K562 (cell line): ENCODE results near the gene VASH2. TPM values are rescaled to one million over a fixed set of nuclear protein-coding genes. Genes with fewer than 3 reads are reported as not detected.

ENCODE experiments used
- ATAC-seq: fragments of 200-7000 bp; cut with Tn5 transposase; 3 replicates; pipeline ENCODE4 v1.9.1; 2020; ENCODE audit warnings: moderate library complexity
- BruUV-seq: library from RNA; stranded (reverse); fragments of 400-500 nt; replicated peaks from 2 replicates; lab custom pipeline; 2021; lab: Mats Ljungman, UMichigan
- CTCF ChIA-PET: fragments of 300-600 bp; formaldehyde crosslinking; extraction: SDS; loops from one replicate; lab custom pipeline; 2021; ENCODE audit warnings: low intra/inter-chr PET ratio; lab: Yijun Ruan, JAX
- POLR2A ChIA-PET: fragments of 300-600, 350-650 bp; sonication (Branson Sonifier 250); formaldehyde crosslinking; extraction: SDS; loops from one replicate; lab custom pipeline; 2021; ENCODE audit warnings: antibody characterized with exemption, inconsistent platforms; lab: Yijun Ruan, JAX
- DNase-seq, 4 experiments: peaks; one replicate each; pipeline versions ENCODE4 v3.0.0 to v3.0.0-alpha.2; 2011 to 2018; ENCODE audit warnings: low spot score in 3 of 4, mixed read lengths in 3 of 4; ENCODE audit errors: extremely low read depth in 1 of 4
- FAIRE-seq: peaks from 2 replicates; lab custom pipeline; 2011; peaks lifted over from hg19 to GRCh38; lab: Jason Lieb, UNC
- H2AFZ ChIP-seq: 2 replicates; pipeline ENCODE4 v1.6.0; 2011; ENCODE audit warnings: low read depth, low read length, control low read depth, inconsistent platforms
- H3K27ac ChIP-seq: fragments of 200-600 bp; 3 replicates; pipeline ENCODE4 v1.8.0; 2011; ENCODE audit warnings: low read depth, mild to moderate bottlenecking, control low read depth, inconsistent platforms, low read length, moderate library complexity, mixed read lengths; ENCODE audit errors: extremely low read depth
- H3K27me3 ChIP-seq, 2 experiments: fragments of 300-600 bp in 1 of 2; 2 replicates in 1 of 2; 3 replicates in 1 of 2; pipeline versions ENCODE4 v1.6.0 to v1.8.0; 2011; ENCODE audit warnings: inconsistent platforms in 2 of 2, low read length in 2 of 2, mild to moderate bottlenecking in 1 of 2, mixed read lengths in 1 of 2, moderate library complexity in 1 of 2; ENCODE audit not compliant: control insufficient read depth in 2 of 2, insufficient read depth in 2 of 2
- H3K36me3 ChIP-seq: fragments of 300-600 bp; 3 replicates; pipeline ENCODE4 v1.8.0; 2011; ENCODE audit warnings: mild to moderate bottlenecking, low read length, inconsistent platforms; ENCODE audit not compliant: control insufficient read depth, insufficient read depth
- H3K4me1 ChIP-seq, 2 experiments: fragments of 200-600 bp in 1 of 2; replicated peaks in 1 of 2; 2 replicates in 1 of 2; 3 replicates in 1 of 2; pipeline versions ENCODE4 v1.5.1 to v1.8.0; 2011; ENCODE audit warnings: inconsistent platforms in 2 of 2, low read length in 2 of 2, mild to moderate bottlenecking in 1 of 2, mixed read lengths in 1 of 2, moderate library complexity in 1 of 2; ENCODE audit not compliant: control insufficient read depth in 2 of 2, insufficient read depth in 2 of 2
- H3K4me2 ChIP-seq: 2 replicates; pipeline ENCODE4 v1.6.1; 2011; ENCODE audit warnings: low read length, control low read depth, inconsistent platforms, mixed read lengths; ENCODE audit not compliant: insufficient read depth
- H3K4me3 ChIP-seq: fragments of 200-600 bp; sonication (generic), shearing (Covaris generic); 2 replicates; pipeline ENCODE4 v1.5.1; 2016; ENCODE audit warnings: control low read depth, inconsistent platforms
- H3K79me2 ChIP-seq: fragments of 200-600 bp; 3 replicates; pipeline ENCODE4 v1.8.0; 2011; ENCODE audit warnings: low read length, inconsistent platforms; ENCODE audit not compliant: control insufficient read depth, insufficient read depth
- H3K9ac ChIP-seq, 2 experiments: 2 replicates each; pipeline versions ENCODE4 v1.6.0 to v1.6.1; 2011; ENCODE audit warnings: low read depth in 2 of 2, low read length in 2 of 2, control low read depth in 1 of 2, inconsistent platforms in 1 of 2, mild to moderate bottlenecking in 1 of 2, mixed read lengths in 1 of 2; ENCODE audit not compliant: insufficient read depth in 1 of 2
- H3K9me1 ChIP-seq: one replicate; pipeline ENCODE4 v1.6.0; 2011; ENCODE audit warnings: inconsistent platforms, mild to moderate bottlenecking, low read length, moderate library complexity; ENCODE audit not compliant: control insufficient read depth, insufficient read depth
- H3K9me3 ChIP-seq: replicated peaks from 2 replicates; pipeline ENCODE4 v1.5.1; 2011; ENCODE audit warnings: low read depth, low read length, inconsistent platforms; ENCODE audit not compliant: control insufficient read depth, insufficient read depth
- H4K20me1 ChIP-seq: replicated peaks from 2 replicates; pipeline ENCODE4 v1.6.1; 2011; ENCODE audit warnings: low read length, inconsistent platforms, mixed read lengths; ENCODE audit not compliant: control insufficient read depth, insufficient read depth
- ARID2 ChIP-seq: fragments of 450-650 bp; IDR thresholded peaks from 2 replicates; pipeline ENCODE4 v1.6.1; 2017; ENCODE audit warnings: antibody characterized with exemption, mild to moderate bottlenecking
- ASH1L ChIP-seq: fragments of 450-650 bp; IDR thresholded peaks from 2 replicates; pipeline ENCODE4 v1.6.1; 2018; ENCODE audit warnings: borderline replicate concordance, mild to moderate bottlenecking, low read depth; ENCODE audit not compliant: partially characterized antibody
- CEBPG ChIP-seq, 3 experiments: fragments of 200-800 bp in 1 of 3; sonication (Bioruptor generic) in 1 of 3; sonication (generic) in 1 of 3; formaldehyde crosslinking in 1 of 3; IDR thresholded peaks in 2 of 3; conservative IDR thresholded peaks in 1 of 3; 2 replicates each; pipeline versions ENCODE4 v1.6.1 to v1.8.0; 2016 to 2022; ENCODE audit warnings: missing compliant biosample characterization in 2 of 3, missing genetic modification characterization in 2 of 3, mild to moderate bottlenecking in 1 of 3, missing genetic modification reagents in 1 of 3
- CSDE1 ChIP-seq, 2 experiments: fragments of 450-650 bp; IDR thresholded peaks; 2 replicates each; pipeline ENCODE4 v1.6.1; 2016; ENCODE audit warnings: mild to moderate bottlenecking in 1 of 2
- DIDO1 ChIP-seq: fragments of 450-650 bp; IDR thresholded peaks from 2 replicates; pipeline ENCODE4 v1.6.1; 2016; ENCODE audit warnings: low read depth, missing biosample characterization, missing genetic modification characterization
- KLF13 ChIP-seq: fragments of 450-650 bp; IDR thresholded peaks from 2 replicates; pipeline ENCODE4 v1.6.1; 2016; ENCODE audit warnings: missing genetic modification characterization, low read depth, mild to moderate bottlenecking, missing compliant biosample characterization, moderate library complexity, borderline replicate concordance
- NEUROD1 ChIP-seq: fragments of 150-350 bp; IDR thresholded peaks from 2 replicates; pipeline ENCODE4 v1.6.1; 2014; ENCODE audit warnings: borderline replicate concordance, low read length, low read depth; ENCODE audit not compliant: partially characterized antibody
- PRMT5 ChIP-seq: sonication (generic); formaldehyde crosslinking; IDR thresholded peaks from 2 replicates; pipeline ENCODE4 v1.5.0; 2020; ENCODE audit warnings: missing genetic modification reagents
- RFX5 ChIP-seq: IDR thresholded peaks from 2 replicates; pipeline ENCODE4 v1.6.1; 2011; ENCODE audit warnings: low read depth, mild to moderate bottlenecking, improper control_type of control experiment, low read length
- SMARCA5 ChIP-seq: fragments of 450-650 bp; IDR thresholded peaks from 2 replicates; pipeline ENCODE4 v1.6.1; 2016
- TAF1 ChIP-seq: IDR thresholded peaks from 2 replicates; pipeline ENCODE4 v1.6.1; 2011; ENCODE audit warnings: mild to moderate bottlenecking, low read length, moderate library complexity; ENCODE audit not compliant: insufficient read depth, control insufficient read depth, severe bottlenecking; ENCODE audit errors: extremely low read depth
- TGIF2 ChIP-seq: sonication (generic); formaldehyde crosslinking; IDR thresholded peaks from 2 replicates; pipeline ENCODE4 v1.8.1; 2022; ENCODE audit warnings: mild to moderate bottlenecking, missing genetic modification reagents, moderate library complexity
- ZNF561 ChIP-seq: fragments of 450-650 bp; formaldehyde crosslinking; conservative IDR thresholded peaks from 2 replicates; pipeline ENCODE4 v1.4.0; 2020; ENCODE audit warnings: mild to moderate bottlenecking, moderate library complexity
- WGBS: fragments of 100-300 bp; shearing (Covaris generic); methylation state at CpG from one replicate; pipeline ENCODE4 v1.1.6; 2016; ENCODE audit warnings: low coverage, mixed read lengths; ENCODE audit not compliant: insufficient coverage; ENCODE audit errors: missing lambda C conversion rate; 5-methylcytosine and 5-hydroxymethylcytosine counted together
- in situ Hi-C: fragments of 300-500 bp; cut with MboI; formaldehyde crosslinking; loops from 4 replicates; pipeline ENCODE4 v1.15.0; 2018; ENCODE audit warnings: inconsistent platforms, mixed read lengths
- intact Hi-C: fragments of 100-400 bp; cut with micrococcal nuclease; formaldehyde crosslinking; loops from 2 replicates; pipeline ENCODE4 v1.14.2; 2022
- polyA plus RNA-seq, 8 experiments: library from polyadenylated mRNA; depleted of rRNA in 4 of 8; stranded (reverse) in 5 of 8; unstranded in 3 of 8; fragments of >200 nt; fragmentation: Nextera tagmentation in 2 of 8; fragmentation: Illumina TruSeq in 1 of 8; extraction: Ambion mirVana in 2 of 8; extraction: Trizol in 1 of 8; gene quantifications; 2 replicates each; pipeline versions ENCODE4 v1.2.1 to v1.2.3, GENCODE V29; 2011 to 2014; ENCODE audit warnings: inconsistent platforms in 1 of 8, missing spikeins in 1 of 8
- total RNA-seq, 7 experiments: library from RNA; depleted of rRNA in 6 of 7; stranded (reverse); fragments of >200 nt in 6 of 7; fragmentation: Illumina TruSeq in 2 of 7; extraction: Trizol in 2 of 7; gene quantifications; 2 replicates each; pipeline versions ENCODE4 v1.2.1 to v1.2.3, GENCODE V29; 2011 to 2021; ENCODE audit warnings: low replicate concordance in 1 of 7
- TF ChIP-seq, protein P1 (sequence below): sonication (generic); formaldehyde crosslinking; IDR thresholded peaks from 2 replicates; pipeline ENCODE4 v1.8.0; 2022; ENCODE audit warnings: missing genetic modification reagents, mild to moderate bottlenecking, borderline replicate concordance
- TF ChIP-seq, protein P2 (sequence below): IDR thresholded peaks from 2 replicates; pipeline ENCODE4 v1.6.1; 2011; ENCODE audit not compliant: insufficient read length; ENCODE audit errors: extremely low read depth
- TF ChIP-seq, protein P3 (sequence below): fragments of 250-450 bp; sonication (Bioruptor Pico); IDR thresholded peaks from 2 replicates; pipeline ENCODE4 v1.8.0; 2021; ENCODE audit warnings: borderline replicate concordance, mild to moderate bottlenecking, moderate library complexity; ENCODE audit not compliant: poor library complexity, severe bottlenecking
- TF ChIP-seq, protein P4 (sequence below): fragments of 450-650 bp; IDR thresholded peaks from 2 replicates; pipeline ENCODE4 v1.6.1; 2016; ENCODE audit warnings: mild to moderate bottlenecking

VASH2 gene
- total and polyA plus RNA-seq, 9 of the 15 experiments (the other 6 are each of a cell fraction or from before 2014, with no cell fraction given), result 0.04 to 0.40 (median 0.10) TPM; not detected in 1

DNA sequence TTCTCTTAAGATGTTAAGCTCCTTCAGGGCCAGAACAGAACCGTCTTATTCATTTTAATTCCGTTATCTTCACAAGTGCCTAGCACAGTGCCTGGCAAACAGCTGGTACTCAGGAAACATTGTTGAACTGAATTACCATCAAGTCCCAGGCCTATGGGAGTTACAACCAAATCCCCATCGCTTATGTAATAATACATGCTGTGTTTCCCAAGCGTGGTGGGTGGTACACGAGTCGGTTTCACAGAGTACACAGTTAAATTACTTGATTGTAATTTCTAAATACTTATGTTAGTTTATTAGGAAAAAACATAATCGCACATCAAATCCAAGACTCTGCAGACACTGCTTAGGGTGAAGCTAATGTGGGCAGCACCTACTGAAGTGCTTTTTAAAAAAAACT, 64.3 kb downstream of the VASH2 start:
- no peaks in the 10 kb centered on the region for H4K20me1 ChIP-seq
- peak overlapping the region; percentile 72 for H3K4me3 ChIP-seq
- peak overlapping the region; percentile 92 for H3K4me2 ChIP-seq
- H3K9ac ChIP-seq, result peak overlapping the region in 1 of 2 experiments; percentile 81; a peak in 2 of 4 replicates
- peak overlapping the region; percentile 99 for H2AFZ ChIP-seq
- no peaks in the 10 kb centered on the region for H3K9me1 ChIP-seq
- intact Hi-C loops, result loop anchor here (1.0 kb wide), 1 partner anchor 56 kb away; no protein-coding TSS in a partner anchor
- H3K36me3 ChIP-seq, result peaks cover 30% of the 10 kb centered on the region; the same call in 2 of the 3 replicates
- DNase-seq (peak in 1 of 4 experiments; percentile 38), FAIRE-seq (no peak), ATAC-seq (0 out of 3 replicates have a peak, but pooled peaks have one; percentile 0)
- H3K27ac ChIP-seq, result peak overlapping the region; percentile 65
- H3K79me2 ChIP-seq, result peaks cover 45% of the 10 kb centered on the region
- CTCF ChIA-PET, result no interaction called here
- BruUV-seq, result no TSS peak
- POLR2A ChIA-PET, result interaction anchor here (0.8 to 1.9 kb wide), 3 partner anchors 10 to 60 kb away, joined by 3 to 6 read pairs (median 3); no protein-coding TSS in a partner anchor
- WGBS, result 4% methylated on average over 7 of the region's 7 CpGs
- no peaks in the 10 kb centered on the region for H3K27me3 ChIP-seq
- peaks cover 15 to 22% of the 10 kb centered on the region in 2 experiments for H3K4me1 ChIP-seq
- no peaks in the 10 kb centered on the region for H3K9me3 ChIP-seq
- in situ Hi-C loops, result no loop called here
- TF ChIP-seq DIDO1 (no peak), RFX5 (no peak), ASH1L (no peak), TAF1 (peak; percentile 9), ZNF561 (no peak), CEBPG (CRISPR knock-in tag; IDR thresholded peaks at IDR 0.05) (no peak), CEBPG (tag; conservative IDR thresholded peaks at IDR 0.05 in 1 of 2, IDR thresholded peaks at IDR 0.05 in 1 of 2) (no peak), CSDE1 (IDR thresholded peaks at IDR 0.05) (0 out of 4 replicates have a peak, but pooled peaks of 1 of the 2 experiments have one; percentile 12), PRMT5 (CRISPR knock-in tag) (no peak), ARID2 (no peak), KLF13 (tag) (no peak), TGIF2 (CRISPR knock-in tag) (no peak), SMARCA5 (peak; percentile 34; the same call in 1 of the 2 replicates), NEUROD1 (no peak)
- TF ChIP-seq, protein P1, sequence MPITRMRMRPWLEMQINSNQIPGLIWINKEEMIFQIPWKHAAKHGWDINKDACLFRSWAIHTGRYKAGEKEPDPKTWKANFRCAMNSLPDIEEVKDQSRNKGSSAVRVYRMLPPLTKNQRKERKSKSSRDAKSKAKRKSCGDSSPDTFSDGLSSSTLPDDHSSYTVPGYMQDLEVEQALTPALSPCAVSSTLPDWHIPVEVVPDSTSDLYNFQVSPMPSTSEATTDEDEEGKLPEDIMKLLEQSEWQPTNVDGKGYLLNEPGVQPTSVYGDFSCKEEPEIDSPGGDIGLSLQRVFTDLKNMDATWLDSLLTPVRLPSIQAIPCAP (CRISPR knock-in tag), result no peak
- TF ChIP-seq, protein P2, sequence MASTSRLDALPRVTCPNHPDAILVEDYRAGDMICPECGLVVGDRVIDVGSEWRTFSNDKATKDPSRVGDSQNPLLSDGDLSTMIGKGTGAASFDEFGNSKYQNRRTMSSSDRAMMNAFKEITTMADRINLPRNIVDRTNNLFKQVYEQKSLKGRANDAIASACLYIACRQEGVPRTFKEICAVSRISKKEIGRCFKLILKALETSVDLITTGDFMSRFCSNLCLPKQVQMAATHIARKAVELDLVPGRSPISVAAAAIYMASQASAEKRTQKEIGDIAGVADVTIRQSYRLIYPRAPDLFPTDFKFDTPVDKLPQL, result no peak
- TF ChIP-seq, protein P3, sequence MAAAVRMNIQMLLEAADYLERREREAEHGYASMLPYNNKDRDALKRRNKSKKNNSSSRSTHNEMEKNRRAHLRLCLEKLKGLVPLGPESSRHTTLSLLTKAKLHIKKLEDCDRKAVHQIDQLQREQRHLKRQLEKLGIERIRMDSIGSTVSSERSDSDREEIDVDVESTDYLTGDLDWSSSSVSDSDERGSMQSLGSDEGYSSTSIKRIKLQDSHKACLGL, result no peak
- TF ChIP-seq, protein P4, sequence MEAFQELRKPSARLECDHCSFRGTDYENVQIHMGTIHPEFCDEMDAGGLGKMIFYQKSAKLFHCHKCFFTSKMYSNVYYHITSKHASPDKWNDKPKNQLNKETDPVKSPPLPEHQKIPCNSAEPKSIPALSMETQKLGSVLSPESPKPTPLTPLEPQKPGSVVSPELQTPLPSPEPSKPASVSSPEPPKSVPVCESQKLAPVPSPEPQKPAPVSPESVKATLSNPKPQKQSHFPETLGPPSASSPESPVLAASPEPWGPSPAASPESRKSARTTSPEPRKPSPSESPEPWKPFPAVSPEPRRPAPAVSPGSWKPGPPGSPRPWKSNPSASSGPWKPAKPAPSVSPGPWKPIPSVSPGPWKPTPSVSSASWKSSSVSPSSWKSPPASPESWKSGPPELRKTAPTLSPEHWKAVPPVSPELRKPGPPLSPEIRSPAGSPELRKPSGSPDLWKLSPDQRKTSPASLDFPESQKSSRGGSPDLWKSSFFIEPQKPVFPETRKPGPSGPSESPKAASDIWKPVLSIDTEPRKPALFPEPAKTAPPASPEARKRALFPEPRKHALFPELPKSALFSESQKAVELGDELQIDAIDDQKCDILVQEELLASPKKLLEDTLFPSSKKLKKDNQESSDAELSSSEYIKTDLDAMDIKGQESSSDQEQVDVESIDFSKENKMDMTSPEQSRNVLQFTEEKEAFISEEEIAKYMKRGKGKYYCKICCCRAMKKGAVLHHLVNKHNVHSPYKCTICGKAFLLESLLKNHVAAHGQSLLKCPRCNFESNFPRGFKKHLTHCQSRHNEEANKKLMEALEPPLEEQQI, result no peak
